ENCODE results near the gene TMEM217. TPM values are rescaled to one million over a fixed set of nuclear protein-coding genes. Genes with fewer than 3 reads are reported as not detected.

TMEM217 gene
- total RNA-seq, 2 donors from 2014 or later = 0.50 to 7.3 TPM

GRCh38 chr6:37210313-37210968, 47.5 kb downstream of the TMEM217 start:
- intact Hi-C loops (cut with DNase I) = loop anchor here (5.0 kb wide), 2 partner anchors 183 to 323 kb away; partner anchors contain the start of gene C6orf89
- TF ChIP-seq POLR2A (IDR thresholded peaks at IDR 0.05) = no peak
- TF ChIP-seq POLR2AphosphoS5 (IDR thresholded peaks at IDR 0.05) = peak; percentile 70
- TF ChIP-seq CTCF (IDR thresholded peaks at IDR 0.05) = peak; percentile 83 to 97 (median 92)
- 56% methylated on average over 7 of the region's 7 CpGs for WGBS

GRCh38 chr6:37209461-37210205, 48.3 kb downstream of the TMEM217 start:
- no peaks in the 10 kb centered on the region for H3K4me1 ChIP-seq (replicated peaks)
- H3K9me3 ChIP-seq = no peaks in the 10 kb centered on the region
- no peak overlapping the region for H3K27ac ChIP-seq
- intact Hi-C loops (cut with DNase I) = loop anchor here (2.0 to 10.0 kb wide), 5 partner anchors 37 to 445 kb away; partner anchors contain the start of gene C6orf89
- H3K4me3 ChIP-seq = no peak overlapping the region
- H3K36me3 ChIP-seq = no peaks in the 10 kb centered on the region
- WGBS = 87% methylated on average over 12 of the region's 12 CpGs
- TF ChIP-seq POLR2AphosphoS5 (IDR thresholded peaks at IDR 0.05) (no peak), POLR2A (IDR thresholded peaks at IDR 0.05) (no peak), CTCF (IDR thresholded peaks at IDR 0.05) (no peak)
- no peaks in the 10 kb centered on the region for H3K27me3 ChIP-seq (replicated peaks; ENCODE audit: insufficient read depth)
- no peak for DNase-seq (ENCODE audit: low spot score)

More at GRCh38 chr6:37210313-37210968, 47.5 kb downstream of the TMEM217 start:
- no peak overlapping the region for H3K27ac ChIP-seq
- no peak overlapping the region for H3K4me3 ChIP-seq
- no peaks in the 10 kb centered on the region for H3K9me3 ChIP-seq
- peak; percentile 86 for DNase-seq (ENCODE audit: low spot score)
- H3K36me3 ChIP-seq = no peaks in the 10 kb centered on the region
- H3K27me3 ChIP-seq (replicated peaks; ENCODE audit: insufficient read depth) = no peaks in the 10 kb centered on the region
- H3K4me1 ChIP-seq (replicated peaks) = no peaks in the 10 kb centered on the region

- Histone ChIP-seq H3K27me3 (replicated peaks; ENCODE audit: insufficient read depth) (no peaks in the 10 kb centered on the region), H3K4me1 (replicated peaks) (no peaks in the 10 kb centered on the region), H3K36me3 (no peaks in the 10 kb centered on the region), H3K4me3 (no peak overlapping the region), H3K27ac (no peak overlapping the region), H3K9me3 (no peaks in the 10 kb centered on the region)
- TF ChIP-seq POLR2A (IDR thresholded peaks at IDR 0.05) (no peak), CTCF (IDR thresholded peaks at IDR 0.05) (no peak), POLR2AphosphoS5 (IDR thresholded peaks at IDR 0.05) (no peak)
- intact Hi-C loops (cut with DNase I) = loop anchor here (2.0 to 10.0 kb wide), 3 partner anchors 36 to 444 kb away; no protein-coding TSS in a partner anchor
- 90% methylated on average over 7 of the region's 7 CpGs for WGBS
- no peak for DNase-seq (ENCODE audit: low spot score)
Observed at GRCh38 chr6:37208793-37209192, 49.2 kb downstream of the TMEM217 start.

GRCh38 chr6:37207903-37208456, 50.0 kb downstream of the TMEM217 start:
- Histone ChIP-seq H3K36me3 (no peaks in the 10 kb centered on the region), H3K9me3 (no peaks in the 10 kb centered on the region), H3K4me1 (replicated peaks) (no peaks in the 10 kb centered on the region), H3K27me3 (replicated peaks; ENCODE audit: insufficient read depth) (no peaks in the 10 kb centered on the region), H3K4me3 (no peak overlapping the region), H3K27ac (no peak overlapping the region)
- DNase-seq (ENCODE audit: low spot score) = peak; percentile 61
- TF ChIP-seq POLR2AphosphoS5 (IDR thresholded peaks at IDR 0.05) (no peak), CTCF (IDR thresholded peaks at IDR 0.05) (peak; percentile 16 to 86 (median 57)), POLR2A (IDR thresholded peaks at IDR 0.05) (no peak)
- WGBS = 67% methylated on average over 7 of the region's 7 CpGs
- intact Hi-C loops (cut with DNase I) = loop anchor here (2.0 to 10.0 kb wide), 3 partner anchors 35 to 443 kb away; no protein-coding TSS in a partner anchor
